B cell (primary cell): Measurements from ENCODE around the gene PLSCR3. TPM values are rescaled to one million over a fixed set of nuclear protein-coding genes. Genes with fewer than 3 reads are reported as not detected.

Experiments used
- ATAC-seq: fragments of 200-7000 bp; cut with Tn5 transposase; one replicate; pipeline ENCODE4 v1.10.0; 2021; ENCODE audit warnings: low read depth, mild to moderate bottlenecking, moderate number of reproducible peaks, moderate library complexity
- CTCF ChIA-PET: fragments of 350-600 bp; sonication (Branson Sonifier 250); formaldehyde crosslinking; loops from one replicate; lab custom pipeline; 2021; ENCODE audit warnings: antibody characterized with exemption, inconsistent platforms; lab: Charles Lee
- POLR2A ChIA-PET: fragments of 350-600 bp; sonication (Branson Sonifier 250); formaldehyde crosslinking; loops from one replicate; lab custom pipeline; 2021; ENCODE audit warnings: antibody characterized with exemption; lab: Charles Lee
- DNase-seq: peaks from one replicate; pipeline ENCODE4 v3.0.0; 2013
- H2AFZ ChIP-seq: 2 replicates; pipeline ENCODE4 v1.6.1; 2012; ENCODE audit warnings: mild to moderate bottlenecking, low read depth, low read length; ENCODE audit not compliant: insufficient read depth, poor library complexity, severe bottlenecking
- H3K27ac ChIP-seq, 2 donors: 1 replicate in 1 of 2; 2 replicates in 1 of 2; pipeline ENCODE4 v1.5.1; 2012 to 2013; ENCODE audit warnings: low read length in 2 of 2, mild to moderate bottlenecking in 2 of 2, moderate library complexity in 1 of 2
- H3K27me3 ChIP-seq, 4 experiments: fragments of 200-600 bp in 1 of 4; sonication (generic) in 1 of 4; replicated peaks in 1 of 4; 1 replicate in 2 of 4; 2 replicates in 2 of 4; pipeline versions ENCODE4 v1.6.1 to v1.7.0; 2013 to 2016; ENCODE audit warnings: low read length in 3 of 4, mild to moderate bottlenecking in 2 of 4, mixed read lengths in 1 of 4, moderate library complexity in 1 of 4; ENCODE audit not compliant: insufficient read depth in 4 of 4, control insufficient read depth in 3 of 4; ENCODE audit errors: control extremely low read depth in 1 of 4
- H3K36me3 ChIP-seq, 2 experiments: replicated peaks in 1 of 2; 1 replicate in 1 of 2; 2 replicates in 1 of 2; pipeline versions ENCODE4 v1.6.1 to v1.7.1; 2013; ENCODE audit warnings: low read length in 1 of 2; ENCODE audit not compliant: insufficient read depth in 2 of 2, control insufficient read depth in 1 of 2; ENCODE audit errors: control extremely low read depth in 1 of 2, extremely low read depth in 1 of 2
- H3K4me1 ChIP-seq, 2 donors: fragments of 200-600 bp in 1 of 2; sonication (generic) in 1 of 2; 1 replicate in 1 of 2; 2 replicates in 1 of 2; pipeline versions ENCODE4 v1.5.1 to v1.6.1; 2013 to 2017; ENCODE audit warnings: low read length in 2 of 2; ENCODE audit not compliant: control insufficient read depth in 2 of 2, insufficient read depth in 2 of 2
- H3K4me2 ChIP-seq: replicated peaks from 2 replicates; pipeline ENCODE3; 2012; ENCODE audit warnings: mild to moderate bottlenecking, low read depth, low read length; ENCODE audit not compliant: poor library complexity, severe bottlenecking
- H3K4me3 ChIP-seq, 5 experiments: fragments of 200-600 bp in 1 of 5; sonication (generic) in 1 of 5; 1 replicate in 3 of 5; 2 replicates in 2 of 5; pipeline versions ENCODE4 v1.5.1 to v1.7.0; 2011 to 2016; ENCODE audit warnings: low read length in 4 of 5, mild to moderate bottlenecking in 4 of 5, low read depth in 2 of 5, control low read depth in 1 of 5, moderate library complexity in 1 of 5; ENCODE audit not compliant: insufficient read depth in 1 of 5; ENCODE audit errors: control extremely low read depth in 1 of 5, extremely low read depth in 1 of 5
- H3K79me2 ChIP-seq: fragments of 200-600 bp; sonication (generic); one replicate; pipeline ENCODE4 v1.6.0; 2016; ENCODE audit warnings: low read length; ENCODE audit not compliant: control insufficient read depth, insufficient read depth
- H3K9ac ChIP-seq: fragments of 200-600 bp; sonication (generic); 2 replicates; pipeline ENCODE4 v1.6.1; 2017; ENCODE audit warnings: mild to moderate bottlenecking, low read length, moderate library complexity
- H3K9me3 ChIP-seq, 3 donors: one replicate each; pipeline versions ENCODE4 v1.6.1 to v1.7.1; 2013; ENCODE audit warnings: low read length in 2 of 3; ENCODE audit not compliant: control insufficient read depth in 2 of 3, insufficient read depth in 1 of 3; ENCODE audit errors: control extremely low read depth in 1 of 3
- H4K20me1 ChIP-seq: 2 replicates; pipeline ENCODE4 v1.6.0; 2012; ENCODE audit warnings: mild to moderate bottlenecking, low read length; ENCODE audit not compliant: insufficient read depth, control insufficient read depth, poor library complexity, severe bottlenecking
- H3K27ac Mint-ChIP-seq: one replicate; pipeline ENCODE4 v1.8.0; 2021; ENCODE audit warnings: mixed read lengths
- H3K27me3 Mint-ChIP-seq: one replicate; pipeline ENCODE4 v1.8.0; 2021; ENCODE audit warnings: mixed read lengths
- H3K4me1 Mint-ChIP-seq: one replicate; pipeline ENCODE4 v1.8.0; 2021; ENCODE audit warnings: mixed read lengths
- H3K4me3 Mint-ChIP-seq: one replicate; pipeline ENCODE4 v1.8.0; 2021; ENCODE audit warnings: mixed read lengths
- H3K9me3 Mint-ChIP-seq: one replicate; pipeline ENCODE4 v1.8.0; 2022; ENCODE audit warnings: mixed read lengths; ENCODE audit not compliant: insufficient read depth
- CTCF ChIP-seq: fragments of 200-600 bp; IDR thresholded peaks from one replicate; pipeline ENCODE4 v1.8.0; 2022; ENCODE audit warnings: antibody characterized with exemption, mild to moderate bottlenecking
- EZH2 ChIP-seq: IDR thresholded peaks from 2 replicates; pipeline ENCODE4 v1.6.1; 2012; ENCODE audit warnings: borderline replicate concordance, low read depth, mild to moderate bottlenecking, moderate library complexity, low read length; ENCODE audit not compliant: insufficient read depth, poor library complexity, severe bottlenecking
- WGBS: methylation state at CpG from one replicate; pipeline ENCODE4 v1.1.5; 2013; ENCODE audit warnings: missing lambda C conversion rate; ENCODE audit not compliant: insufficient coverage; 5-methylcytosine and 5-hydroxymethylcytosine counted together
- intact Hi-C: fragments of 100-400 bp; cut with micrococcal nuclease; formaldehyde crosslinking; loops from one replicate; pipeline ENCODE4 v1.10.0; 2022
- polyA plus RNA-seq: library from polyadenylated mRNA; depleted of rRNA; stranded (reverse); fragments of >200 nt; gene quantifications from 2 replicates; pipeline ENCODE4 v1.2.3, GENCODE V29; 2012
- total RNA-seq, 2 donors: library from RNA; stranded (reverse); fragments of 120-200 nt in 1 of 2; gene quantifications; 1 replicate in 1 of 2; 2 replicates in 1 of 2; pipeline versions ENCODE4 v1.2.3 to v1.2.4, GENCODE V29; 2013 to 2022

The PLSCR3 gene
- total and polyA plus RNA-seq, 2 donors (not counting 1 experiment from before 2014, with no cell fraction given): 31.6 to 122 TPM

GRCh38 chr17:7438656-7439460 is 44.5 kb upstream of the PLSCR3 start:
- Mint-ChIP-seq H3K4me1 (peaks cover 48% of the 10 kb centered on the region), H3K27ac (peak overlapping the region; percentile 61), H3K27me3 (peaks cover 51% of the 10 kb centered on the region), H3K4me3 (peak overlapping the region; percentile 84), H3K9me3 (no peaks in the 10 kb centered on the region)
- Histone ChIP-seq H3K27ac (no peak overlapping the region), H3K4me1 (peaks cover 51 to 53% of the 10 kb centered on the region in 2 donors), H3K9ac (peak overlapping the region; percentile 48), H3K27me3 (peaks cover 0 to 59% (median 34%) of the 10 kb centered on the region in 4 experiments), H3K4me3 (peak overlapping the region in 2 of 5 experiments; percentile 31 to 43), H2AFZ (no peak overlapping the region), H3K79me2 (peaks cover 27% of the 10 kb centered on the region), H4K20me1 (peaks cover 49% of the 10 kb centered on the region), H3K9me3 (peaks cover 0 to 34% (median 0%) of the 10 kb centered on the region in 3 donors), H3K36me3 (no peaks in the 10 kb centered on the region), H3K4me2 (peak overlapping the region; percentile 93)
- TF ChIP-seq CTCF: no peak
- no peak for TF ChIP-seq EZH2
- no peak for ATAC-seq
- intact Hi-C loops: loop anchor here (5.0 kb wide), 2 partner anchors 402 to 1952 kb away; partner anchors contain the start of genes DERL2, MIS12 and SLC16A13
- no peak for DNase-seq
- POLR2A ChIA-PET: interaction anchor here (0.6 kb wide), 1 partner anchor 17 kb away, joined by 10 read pairs; no protein-coding TSS in a partner anchor
- WGBS: 48% methylated on average over 6 of the region's 11 CpGs
- CTCF ChIA-PET: interaction anchor here (0.8 to 4.2 kb wide), 9 partner anchors 16 to 234 kb away, joined by 3 to 43 read pairs (median 5); partner anchors contain the start of genes SLC35G6 and TMEM95
